NCI-H2227 (cell line): ENCODE data around the gene ACVR1.
"Not testable (repeated sequence)": the region's sequence is repeated elsewhere in the genome, so short reads cannot be mapped to it uniquely, and the experiment has no call there.

ENCODE experiments used
- DNase-seq: peaks from one replicate; lab custom pipeline; 2025; ENCODE audit not compliant: unreplicated experiment; lab: John Stamatoyannopoulos, UW

ACVR1 gene

GRCh38 chr2:157830696-157831570 lies 45.2 kb downstream of the ACVR1 start:
- no peak for DNase-seq

DNA sequence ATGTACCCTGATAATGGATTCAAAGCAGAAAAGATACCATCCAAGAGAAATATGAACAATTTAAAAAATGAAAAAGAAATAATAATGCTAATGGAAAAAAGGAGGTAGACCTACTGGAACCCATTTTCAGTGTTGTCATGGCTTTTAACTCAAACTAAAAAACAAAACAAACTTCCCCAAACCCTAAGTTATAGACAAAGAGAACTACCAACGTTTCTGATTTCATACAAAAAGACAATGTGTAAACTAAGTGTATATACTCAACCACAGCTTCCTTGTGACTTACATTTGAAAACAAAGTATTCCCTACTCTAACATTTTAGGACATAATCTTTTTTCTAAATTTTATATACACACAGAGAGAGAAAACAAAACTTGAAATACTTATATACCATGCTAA lies 45.9 kb downstream of the ACVR1 start:
- DNase-seq = no peak

DNA sequence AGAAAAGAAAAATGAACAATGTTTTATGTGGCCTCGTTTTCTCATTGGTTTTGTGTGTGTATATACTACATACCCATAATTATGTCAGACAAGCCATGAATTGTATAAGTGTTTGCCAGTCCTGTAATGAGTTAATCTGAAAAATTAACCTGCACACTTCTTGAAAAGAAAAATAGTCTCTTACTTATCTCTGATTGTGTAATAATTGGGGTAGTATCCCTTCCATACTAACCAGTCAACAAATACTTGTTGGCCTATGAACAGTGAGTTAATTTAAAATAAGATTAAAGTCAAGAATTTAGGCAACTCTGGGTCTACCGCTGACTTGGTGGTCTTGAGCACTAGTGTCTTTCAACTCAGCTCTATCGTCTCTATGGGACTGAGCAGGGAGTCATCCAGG lies 48.8 kb downstream of the ACVR1 start:
- DNase-seq = no peak

DNA sequence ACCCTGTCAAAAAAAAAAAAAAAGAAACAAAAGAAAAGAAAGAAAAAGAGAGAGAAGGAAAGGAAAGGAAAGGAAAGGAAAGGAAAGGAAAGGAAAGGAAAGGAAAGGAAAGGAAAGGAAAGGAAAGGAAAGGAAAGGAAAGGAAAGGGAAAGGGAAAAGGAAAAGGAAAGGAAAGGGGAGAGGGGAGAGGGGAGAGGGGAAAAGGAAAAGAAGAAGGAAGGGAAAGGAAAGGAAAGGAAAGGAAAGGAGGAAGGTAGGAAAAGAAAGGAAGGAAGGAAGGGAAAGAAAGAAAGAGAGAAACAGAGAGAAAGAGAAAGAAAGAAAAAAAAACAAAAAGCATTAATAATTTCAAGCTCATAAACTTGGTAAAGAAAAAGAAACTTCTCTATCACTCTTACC lies 49.5 kb downstream of the ACVR1 start:
- DNase-seq = not testable (repeated sequence)

DNA sequence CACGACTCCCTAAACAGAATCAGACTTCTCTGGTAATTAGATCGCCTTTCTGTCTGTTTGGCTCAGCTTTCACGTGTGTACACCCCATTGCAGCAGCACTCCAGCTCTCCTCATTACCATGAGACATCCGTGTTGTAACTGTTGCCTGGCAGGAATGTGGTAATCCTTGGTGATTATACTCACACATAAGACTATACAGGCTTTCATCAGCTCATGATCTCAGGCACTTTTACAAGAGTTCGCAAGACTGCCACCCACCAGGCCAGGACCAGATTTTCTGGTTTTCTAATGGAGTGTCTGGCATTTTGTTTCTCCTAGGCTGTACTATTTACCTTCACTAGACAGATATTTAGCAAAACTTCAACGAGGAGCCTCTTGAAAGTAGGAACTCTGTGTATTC lies 50.2 kb downstream of the ACVR1 start:
- DNase-seq = no peak

DNA sequence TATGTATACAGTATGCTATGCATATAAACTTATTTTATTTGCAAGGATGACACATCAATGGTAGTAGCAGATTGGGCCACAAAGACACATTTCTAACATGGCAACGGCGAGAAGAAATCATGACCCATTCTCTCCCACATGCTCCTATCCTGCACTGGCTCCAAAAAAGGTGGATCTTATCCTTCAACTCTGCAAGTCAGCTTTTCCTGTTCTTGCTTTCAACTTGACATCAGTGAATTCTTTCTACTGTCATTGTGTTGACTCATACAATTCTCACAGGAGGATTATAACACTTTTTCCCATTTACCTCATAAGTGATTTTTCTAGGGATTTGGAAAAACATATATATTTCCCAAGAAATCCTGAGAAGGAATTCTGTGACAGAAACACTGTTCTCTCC lies 53.1 kb downstream of the ACVR1 start:
- DNase-seq = no peak

DNA sequence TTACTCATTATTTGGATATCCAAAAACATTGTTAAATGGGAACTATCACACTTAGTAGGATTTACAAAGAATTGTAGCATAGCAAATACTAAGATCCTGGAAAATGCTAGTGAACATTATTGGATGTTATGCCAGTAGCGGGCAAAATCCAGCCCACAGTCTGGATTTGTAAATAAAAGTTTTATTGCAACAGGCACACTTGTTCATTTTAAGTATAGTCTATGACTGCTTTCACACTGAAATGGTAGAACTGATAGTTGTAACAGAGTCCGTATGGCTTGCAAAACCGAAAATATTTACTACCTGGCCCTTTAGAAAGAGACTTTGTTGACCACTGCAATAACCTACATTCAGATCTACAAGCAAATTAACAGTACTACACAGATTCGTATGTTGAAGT lies 53.6 kb downstream of the ACVR1 start:
- DNase-seq = no peak

DNA sequence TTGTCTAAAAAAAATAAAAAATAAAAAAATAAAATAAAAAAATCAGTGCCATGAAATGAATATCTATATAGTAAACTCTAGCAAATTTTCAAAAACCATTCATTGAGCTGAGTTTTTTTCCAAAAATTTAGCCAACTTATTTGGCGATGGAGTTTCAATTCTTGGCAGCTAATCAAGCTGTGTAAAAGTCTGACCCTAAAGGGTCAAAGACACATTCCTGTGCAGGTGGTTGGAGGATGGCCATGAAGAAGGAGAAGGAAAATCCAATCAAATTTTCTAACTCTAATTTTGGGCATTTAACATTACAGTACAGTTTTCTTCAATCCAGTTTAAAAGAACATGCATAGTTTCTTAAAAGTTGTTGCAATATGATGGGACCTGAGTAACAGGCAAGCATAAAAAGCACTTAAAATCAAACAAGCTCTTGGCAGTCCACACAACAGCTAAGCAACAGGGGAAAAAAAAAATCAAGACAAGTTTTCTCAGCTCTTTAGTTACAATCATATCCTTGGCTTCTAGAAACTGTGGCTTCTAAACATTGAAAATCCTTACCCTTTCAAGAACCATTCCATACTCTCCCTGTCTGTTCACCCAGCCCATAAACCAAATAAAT lies 54.5 kb downstream of the ACVR1 start:
- DNase-seq = no peak

GRCh38 chr2:157820193-157820592 lies 55.9 kb downstream of the ACVR1 start:
- DNase-seq = no peak

DNA sequence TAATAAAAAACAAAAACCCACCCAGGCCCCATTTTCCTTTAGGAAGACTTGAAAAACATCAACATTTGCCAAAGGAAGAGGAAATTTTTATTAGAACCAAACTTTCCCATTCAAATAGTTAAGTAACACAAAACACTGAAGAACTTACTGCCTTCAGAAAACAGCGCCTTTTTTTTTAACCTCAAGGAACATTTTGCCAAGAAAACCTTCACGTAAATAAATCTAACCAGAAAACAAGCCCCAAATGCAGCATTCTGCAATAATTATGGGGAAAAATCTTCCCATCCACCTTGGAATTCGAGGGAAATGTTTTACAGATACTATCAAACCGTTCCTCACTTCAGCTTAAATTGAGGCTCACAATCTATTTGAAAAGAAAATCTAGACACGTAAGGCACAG lies 56.4 kb downstream of the ACVR1 start:
- DNase-seq = no peak

GRCh38 chr2:157818227-157818626 lies 57.9 kb downstream of the ACVR1 start:
- no peak for DNase-seq

GRCh38 chr2:157815421-157815820 lies 60.7 kb downstream of the ACVR1 start:
- no peak for DNase-seq

- no peak for DNase-seq
These were observed 62.7 kb downstream of the ACVR1 start for GRCh38 chr2:157813467-157813866.

DNA sequence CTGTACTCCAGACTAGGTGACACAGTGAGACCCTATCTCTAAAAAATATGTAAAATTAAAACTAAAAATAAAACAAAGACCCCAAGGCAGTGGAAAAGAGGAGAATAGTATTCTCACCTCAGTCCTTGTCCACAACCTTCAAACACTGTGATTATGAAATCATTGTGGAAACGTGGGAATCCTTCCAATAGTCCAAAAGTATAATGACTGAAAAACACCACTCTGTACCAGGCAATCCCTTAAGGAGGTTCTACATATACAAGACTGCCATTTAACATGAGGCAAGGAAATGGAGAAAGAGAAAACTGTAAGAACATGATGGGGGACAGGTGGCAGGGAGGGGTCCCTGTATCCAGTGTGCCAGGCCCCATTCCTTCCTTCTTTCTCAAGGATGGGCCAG lies 66.1 kb downstream of the ACVR1 start:
- DNase-seq = no peak

DNA sequence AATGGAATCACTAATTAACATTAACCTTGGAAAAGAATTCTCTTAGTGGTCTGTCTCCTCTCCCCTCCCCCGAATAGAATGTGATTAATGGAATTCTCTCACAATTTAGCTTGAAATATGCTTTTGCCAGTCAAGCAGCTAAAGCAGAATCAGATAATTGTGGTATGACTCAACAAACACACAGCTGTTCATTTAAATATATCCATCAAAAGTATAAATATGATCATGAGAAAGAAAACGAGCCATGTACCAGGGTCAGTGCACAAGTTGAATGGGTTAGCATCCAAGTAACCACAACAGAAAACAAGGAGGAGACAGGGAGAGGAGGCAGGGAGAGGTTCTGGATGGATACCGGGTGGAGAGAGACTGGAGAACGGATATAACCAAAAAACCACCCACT lies 66.9 kb downstream of the ACVR1 start:
- no peak for DNase-seq

- DNase-seq = no peak
These were observed 67.7 kb downstream of the ACVR1 start for GRCh38 chr2:157808421-157808820.

DNA sequence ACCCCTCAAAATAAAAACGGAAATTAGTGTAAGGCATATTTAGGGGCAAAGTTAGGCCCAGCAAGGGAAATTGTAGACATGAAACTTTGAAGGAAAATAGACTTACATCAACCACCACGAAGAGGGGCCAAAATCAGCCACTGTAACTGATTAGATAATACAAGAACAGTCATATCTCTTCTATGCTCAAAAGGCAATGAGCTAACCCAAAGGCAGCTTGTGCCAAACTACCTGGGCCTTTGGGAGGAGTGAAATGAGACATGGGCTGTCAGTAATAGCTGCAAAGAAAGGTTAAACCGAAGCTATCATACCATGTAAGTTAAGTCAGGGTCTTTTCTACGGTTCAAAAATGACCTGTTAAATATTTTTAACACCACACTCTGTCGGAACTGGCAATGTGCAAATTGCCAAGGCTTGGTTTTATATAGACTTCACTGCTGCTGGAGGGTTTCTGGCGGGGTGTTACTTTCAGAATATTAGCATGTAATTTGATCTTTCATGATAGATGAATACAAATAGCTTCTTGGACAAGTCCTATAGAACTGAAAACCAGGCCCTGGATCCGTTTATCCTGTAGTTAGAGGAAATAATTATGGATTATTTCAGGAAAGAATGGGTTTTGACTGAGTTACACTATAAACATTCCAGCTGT lies 69.6 kb downstream of the ACVR1 start:
- DNase-seq = no peak

GRCh38 chr2:157805519-157805918 lies 70.6 kb downstream of the ACVR1 start:
- no peak for DNase-seq

- DNase-seq = no peak
These were observed 71.8 kb downstream of the ACVR1 start for GRCh38 chr2:157804355-157804754.

GRCh38 chr2:157803952-157804351 lies 72.2 kb downstream of the ACVR1 start:
- no peak for DNase-seq

GRCh38 chr2:157803476-157803875 lies 72.7 kb downstream of the ACVR1 start:
- no peak for DNase-seq

DNA sequence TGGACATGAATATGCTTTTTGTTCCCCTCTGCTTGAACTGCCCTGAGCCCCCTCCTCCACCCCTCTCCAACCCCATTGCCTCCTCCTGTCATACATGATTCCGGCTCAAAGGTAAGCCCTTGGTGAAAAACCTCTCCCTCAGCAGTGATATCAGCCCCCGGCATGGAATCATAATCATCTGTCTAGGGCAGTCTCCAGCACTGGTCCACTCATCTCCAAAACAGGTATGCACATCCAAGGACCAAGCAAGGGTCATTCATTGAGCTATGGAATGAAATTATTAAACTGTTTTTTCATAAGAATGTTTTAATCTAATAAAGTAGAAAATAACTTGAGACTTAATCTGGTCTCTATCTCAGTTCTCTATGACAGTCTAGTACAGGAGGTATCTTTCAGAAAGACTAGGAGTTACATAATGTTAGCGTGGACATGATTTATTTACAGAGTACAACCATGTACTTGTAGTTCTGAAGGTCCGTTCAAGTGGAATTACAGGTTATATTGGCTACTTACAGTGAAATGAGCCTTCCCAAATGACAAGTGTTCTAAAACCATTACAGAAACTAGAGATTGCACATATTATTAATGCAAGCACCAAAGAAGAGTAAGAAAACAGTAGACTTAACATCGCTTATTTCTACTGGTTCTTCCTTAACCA lies 75.2 kb downstream of the ACVR1 start:
- no peak for DNase-seq
